Measurements from ENCODE around the gene RNF217.

RNF217 gene

GRCh38 chr6:124990988-124991387, 28.8 kb downstream of the RNF217 start:
- no peaks in the 10 kb centered on the region for H3K27me3 ChIP-seq (ENCODE audit: insufficient read depth, poor library complexity, severe bottlenecking)

DNA sequence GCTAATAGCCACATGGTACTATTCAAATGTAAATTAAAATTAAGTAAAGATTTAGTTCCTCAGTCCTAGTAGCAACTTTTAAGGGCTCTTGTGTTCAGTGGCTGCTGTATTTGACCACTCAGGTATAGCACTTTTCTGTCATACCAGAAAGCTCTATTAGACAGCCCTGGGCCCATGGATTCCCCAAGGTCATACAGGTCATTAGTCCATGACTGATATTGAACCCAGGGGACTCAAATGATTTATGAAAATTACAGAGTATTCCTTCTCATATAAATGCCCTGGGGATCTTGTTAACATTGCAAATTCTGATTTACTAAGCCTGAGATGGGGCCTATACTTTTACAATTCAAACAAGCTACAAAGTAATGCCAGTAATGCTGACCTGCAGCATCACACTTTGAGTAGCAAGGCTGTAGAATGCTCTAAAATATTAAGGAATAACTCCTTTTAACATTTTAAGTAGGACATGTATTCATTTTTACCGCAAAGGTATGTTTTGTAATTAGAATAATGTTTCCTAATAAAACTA, 29.6 kb downstream of the RNF217 start:
- TF ChIP-seq, protein P1, sequence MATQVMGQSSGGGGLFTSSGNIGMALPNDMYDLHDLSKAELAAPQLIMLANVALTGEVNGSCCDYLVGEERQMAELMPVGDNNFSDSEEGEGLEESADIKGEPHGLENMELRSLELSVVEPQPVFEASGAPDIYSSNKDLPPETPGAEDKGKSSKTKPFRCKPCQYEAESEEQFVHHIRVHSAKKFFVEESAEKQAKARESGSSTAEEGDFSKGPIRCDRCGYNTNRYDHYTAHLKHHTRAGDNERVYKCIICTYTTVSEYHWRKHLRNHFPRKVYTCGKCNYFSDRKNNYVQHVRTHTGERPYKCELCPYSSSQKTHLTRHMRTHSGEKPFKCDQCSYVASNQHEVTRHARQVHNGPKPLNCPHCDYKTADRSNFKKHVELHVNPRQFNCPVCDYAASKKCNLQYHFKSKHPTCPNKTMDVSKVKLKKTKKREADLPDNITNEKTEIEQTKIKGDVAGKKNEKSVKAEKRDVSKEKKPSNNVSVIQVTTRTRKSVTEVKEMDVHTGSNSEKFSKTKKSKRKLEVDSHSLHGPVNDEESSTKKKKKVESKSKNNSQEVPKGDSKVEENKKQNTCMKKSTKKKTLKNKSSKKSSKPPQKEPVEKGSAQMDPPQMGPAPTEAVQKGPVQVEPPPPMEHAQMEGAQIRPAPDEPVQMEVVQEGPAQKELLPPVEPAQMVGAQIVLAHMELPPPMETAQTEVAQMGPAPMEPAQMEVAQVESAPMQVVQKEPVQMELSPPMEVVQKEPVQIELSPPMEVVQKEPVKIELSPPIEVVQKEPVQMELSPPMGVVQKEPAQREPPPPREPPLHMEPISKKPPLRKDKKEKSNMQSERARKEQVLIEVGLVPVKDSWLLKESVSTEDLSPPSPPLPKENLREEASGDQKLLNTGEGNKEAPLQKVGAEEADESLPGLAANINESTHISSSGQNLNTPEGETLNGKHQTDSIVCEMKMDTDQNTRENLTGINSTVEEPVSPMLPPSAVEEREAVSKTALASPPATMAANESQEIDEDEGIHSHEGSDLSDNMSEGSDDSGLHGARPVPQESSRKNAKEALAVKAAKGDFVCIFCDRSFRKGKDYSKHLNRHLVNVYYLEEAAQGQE (IDR thresholded peaks at IDR 0.05; ENCODE audit: insufficient replicate concordance, low read depth) = no peak
- TF ChIP-seq CTCF (IDR thresholded peaks at IDR 0.05; ENCODE audit: insufficient read depth, low read length) = no peak
- no peak for TF ChIP-seq POLR2AphosphoS5 (IDR thresholded peaks at IDR 0.05; ENCODE audit: low read depth)
- no peak for TF ChIP-seq GABPA (IDR thresholded peaks at IDR 0.05; ENCODE audit: low read depth)
- no peak for TF ChIP-seq SPI1 (IDR thresholded peaks at IDR 0.05; ENCODE audit: borderline replicate concordance, low read depth)
- Histone ChIP-seq H3K27me3 (ENCODE audit: insufficient read depth, poor library complexity, severe bottlenecking) (no peaks in the 10 kb centered on the region), H3K4me3 (replicated peaks; ENCODE audit: insufficient read depth, low read length) (no peak overlapping the region), H3K27ac (replicated peaks) (no peak overlapping the region)
- DNase-seq (ENCODE audit: low read depth in 1 of 2, low spot score in 1 of 2) = no peak

More at GRCh38 chr6:124990988-124991387, 28.8 kb downstream of the RNF217 start:
- Histone ChIP-seq H3K27ac (replicated peaks) (no peak overlapping the region), H3K4me3 (replicated peaks; ENCODE audit: insufficient read depth, low read length) (no peak overlapping the region)
- TF ChIP-seq GABPA (IDR thresholded peaks at IDR 0.05; ENCODE audit: low read depth) = no peak
- TF ChIP-seq CTCF (IDR thresholded peaks at IDR 0.05; ENCODE audit: insufficient read depth, low read length) = no peak
- no peak for TF ChIP-seq SPI1 (IDR thresholded peaks at IDR 0.05; ENCODE audit: borderline replicate concordance, low read depth)
- TF ChIP-seq, protein P1 (IDR thresholded peaks at IDR 0.05; ENCODE audit: insufficient replicate concordance, low read depth) = no peak
- TF ChIP-seq POLR2AphosphoS5 (IDR thresholded peaks at IDR 0.05; ENCODE audit: low read depth) = no peak
- no peak for DNase-seq (ENCODE audit: low read depth in 1 of 2, low spot score in 1 of 2)

GRCh38 chr6:124993327-124993726, 31.1 kb downstream of the RNF217 start:
- Histone ChIP-seq H3K27me3 (ENCODE audit: insufficient read depth, poor library complexity, severe bottlenecking) (no peaks in the 10 kb centered on the region), H3K27ac (replicated peaks) (no peak overlapping the region), H3K4me3 (replicated peaks; ENCODE audit: insufficient read depth, low read length) (no peak overlapping the region)
- DNase-seq (ENCODE audit: low read depth in 1 of 2, low spot score in 1 of 2) = no peak
- TF ChIP-seq GABPA (IDR thresholded peaks at IDR 0.05; ENCODE audit: low read depth) = no peak
- TF ChIP-seq CTCF (IDR thresholded peaks at IDR 0.05; ENCODE audit: insufficient read depth, low read length) = no peak
- TF ChIP-seq, protein P1 (IDR thresholded peaks at IDR 0.05; ENCODE audit: insufficient replicate concordance, low read depth) = no peak
- no peak for TF ChIP-seq SPI1 (IDR thresholded peaks at IDR 0.05; ENCODE audit: borderline replicate concordance, low read depth)
- TF ChIP-seq POLR2AphosphoS5 (IDR thresholded peaks at IDR 0.05; ENCODE audit: low read depth) = no peak
